ENCODE results near the gene PTPRN2. TPM values are rescaled to one million over a fixed set of nuclear protein-coding genes. Genes with fewer than 3 reads are reported as not detected.
A peak's percentile ranks its signal among the peaks of the same experiment; 100 is the strongest.

Gene PTPRN2
- total and polyA plus RNA-seq, 2 of the 13 experiments (the other 11 are each of a cell fraction or from before 2014, with no cell fraction given), result 2.5 to 24.2 TPM

- FAIRE-seq (no peak), DNase-seq (ENCODE audit: low spot score) (no peak), ATAC-seq (no peak)
- ChIA-PET POLR2A (no interaction called here), CTCF (ENCODE audit: low intra/inter-chr PET ratio, low total read pairs) (no interaction called here)
- H3K36me3 ChIP-seq (replicated peaks in 1 of 2; ENCODE audit: control insufficient read depth in 1 of 2, insufficient read depth in 2 of 2, low read length in 2 of 2), result no peaks in the 10 kb centered on the region
- H3K4me2 ChIP-seq (ENCODE audit: low read depth, low read length), result no peak overlapping the region
- WGBS (ENCODE audit: low lambda C conversion rate), result 85% methylated on average over 9 of the region's 9 CpGs
- H3K4me1 ChIP-seq (ENCODE audit: insufficient read depth, low read length), result peaks cover 21% of the 10 kb centered on the region
- H3K9ac ChIP-seq (ENCODE audit: insufficient read depth, low read depth, low read length), result no peak overlapping the region
- TF ChIP-seq ZNF652 (CRISPR knock-in tag; IDR thresholded peaks at IDR 0.05; ENCODE audit: borderline replicate concordance, low read depth), result no peak
- H3K27ac ChIP-seq (ENCODE audit: extremely low read length, insufficient read depth, low read length), result no peak overlapping the region
- in situ Hi-C loops (cut with HindIII; ENCODE audit: extremely low pct_ligation_motif_present, low pct_unique_long_range_greater_than_20kb), result no loop called here
- H3K79me2 ChIP-seq (ENCODE audit: insufficient read depth, low read length), result no peaks in the 10 kb centered on the region
- 0 out of 2 replicates have a peak, but pooled peaks cover 8% of the 10 kb centered on the region for H3K9me3 ChIP-seq (ENCODE audit: low read length)
- no peak overlapping the region for H2AFZ ChIP-seq (ENCODE audit: low read length)
- peaks cover 2% of the 10 kb centered on the region; the same call in 1 of the 2 replicates for H4K20me1 ChIP-seq (ENCODE audit: insufficient read depth, low read length)
- no TSS peak for BruUV-seq (replicated peaks)
- peaks cover 0 to 1% of the 10 kb centered on the region in 2 experiments; a peak in 2 of 5 replicates for H3K27me3 ChIP-seq (ENCODE audit: control insufficient read depth in 1 of 2, insufficient read depth in 2 of 2, low read length in 2 of 2)
- intact Hi-C loops (cut with micrococcal nuclease; ENCODE audit: unreplicated experiment), result no loop called here
- H3K4me3 ChIP-seq (replicated peaks in 1 of 3; ENCODE audit: insufficient read depth in 1 of 3, low read depth in 2 of 3, low read length in 3 of 3), result no peak overlapping the region
These were observed 641.1 kb downstream of the PTPRN2 start for GRCh38 chr7:157946398-157947060.

DNA sequence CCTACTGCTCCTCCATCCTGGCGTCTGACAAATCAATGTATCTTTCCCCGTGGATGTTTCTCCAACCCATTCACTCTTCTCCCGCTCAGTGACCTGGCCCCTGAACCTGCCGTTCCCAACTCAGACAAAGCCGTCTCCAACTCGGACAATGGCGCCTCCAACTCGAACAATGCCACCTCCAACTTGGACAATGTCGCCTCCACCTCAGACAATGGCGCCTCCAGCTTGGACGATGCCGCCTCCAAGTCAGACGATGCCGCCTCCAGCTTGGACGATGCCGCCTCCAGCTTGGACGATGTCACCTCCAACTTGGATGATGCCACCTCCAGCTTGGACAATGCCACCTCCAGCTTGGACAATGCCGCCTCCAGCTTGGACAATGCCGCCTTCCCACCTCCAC is 642.2 kb downstream of the PTPRN2 start:
- no TSS peak for BruUV-seq (replicated peaks)
- intact Hi-C loops (cut with micrococcal nuclease; ENCODE audit: unreplicated experiment), result no loop called here
- 96% methylated on average over 18 of the region's 19 CpGs for WGBS (ENCODE audit: low lambda C conversion rate)
- ATAC-seq (no peak), DNase-seq (ENCODE audit: low spot score) (no peak), FAIRE-seq (no peak)
- Histone ChIP-seq H2AFZ (ENCODE audit: low read length) (no peak overlapping the region), H3K9me3 (ENCODE audit: low read length) (0 out of 2 replicates have a peak, but pooled peaks cover 8% of the 10 kb centered on the region), H3K4me2 (ENCODE audit: low read depth, low read length) (peak overlapping the region; percentile 61; the same call in 1 of the 2 replicates), H3K27me3 (ENCODE audit: control insufficient read depth in 1 of 2, insufficient read depth in 2 of 2, low read length in 2 of 2) (peaks cover 0 to 1% of the 10 kb centered on the region in 2 experiments; a peak in 2 of 5 replicates), H4K20me1 (ENCODE audit: insufficient read depth, low read length) (peaks cover 2% of the 10 kb centered on the region; the same call in 1 of the 2 replicates), H3K4me1 (ENCODE audit: insufficient read depth, low read length) (peaks cover 21% of the 10 kb centered on the region), H3K79me2 (ENCODE audit: insufficient read depth, low read length) (no peaks in the 10 kb centered on the region), H3K4me3 (replicated peaks in 1 of 3; ENCODE audit: insufficient read depth in 1 of 3, low read depth in 2 of 3, low read length in 3 of 3) (no peak overlapping the region; a peak in 1 of 6 replicates), H3K9ac (ENCODE audit: insufficient read depth, low read depth, low read length) (no peak overlapping the region), H3K36me3 (replicated peaks in 1 of 2; ENCODE audit: control insufficient read depth in 1 of 2, insufficient read depth in 2 of 2, low read length in 2 of 2) (no peaks in the 10 kb centered on the region), H3K27ac (ENCODE audit: extremely low read length, insufficient read depth, low read length) (no peak overlapping the region)
- ChIA-PET POLR2A (no interaction called here), CTCF (ENCODE audit: low intra/inter-chr PET ratio, low total read pairs) (no interaction called here)
- in situ Hi-C loops (cut with HindIII; ENCODE audit: extremely low pct_ligation_motif_present, low pct_unique_long_range_greater_than_20kb), result no loop called here
- TF ChIP-seq KLF6 (CRISPR knock-in tag; IDR thresholded peaks at IDR 0.05) (no peak), MBNL3 (CRISPR knock-in tag; conservative IDR thresholded peaks at IDR 0.05) (no peak)
